ENCODE results near the gene LPCAT3. TPM values are rescaled to one million over a fixed set of nuclear protein-coding genes. Genes with fewer than 3 reads are reported as not detected.

LPCAT3 gene
- total RNA-seq, 4 donors from 2014 or later = 27.5 to 46.3 (median 32.7) TPM

GRCh38 chr12:6937481-6938352 is 80.6 kb downstream of the LPCAT3 start:
- DNase-seq = peak; percentile 67
- Histone ChIP-seq H3K9me3 (no peaks in the 10 kb centered on the region), H3K27ac (peak overlapping the region; percentile 88 to 96 (median 94)), H3K4me1 (peaks cover 24 to 86% (median 35%) of the 10 kb centered on the region in 3 donors), H3K27me3 (no peaks in the 10 kb centered on the region), H3K36me3 (peaks cover 19 to 74% (median 29%) of the 10 kb centered on the region in 3 donors), H3K4me3 (peak overlapping the region; percentile 47 to 79 (median 69))
- WGBS, 2 donors = 0% methylated on average over 3 to 15 of the region's 80 CpGs
- intact Hi-C loops (cut with DNase I) = no loop called here
- TF ChIP-seq CTCF (IDR thresholded peaks at IDR 0.05) = peak; percentile 88 to 98 (median 97)
- peak in 3 of 4 donors; percentile 29 to 82 (median 43) for TF ChIP-seq POLR2A (IDR thresholded peaks at IDR 0.05)

- Histone ChIP-seq H3K9me3 (no peaks in the 10 kb centered on the region), H3K4me3 (peak overlapping the region; percentile 47 to 79 (median 69)), H3K4me1 (peaks cover 23 to 87% (median 35%) of the 10 kb centered on the region in 3 donors), H3K36me3 (peaks cover 19 to 71% (median 29%) of the 10 kb centered on the region in 3 donors), H3K27ac (peak overlapping the region; percentile 88 to 96 (median 94)), H3K27me3 (no peaks in the 10 kb centered on the region)
- no peak for DNase-seq
- TF ChIP-seq POLR2A (IDR thresholded peaks at IDR 0.05) (no peak), CTCF (IDR thresholded peaks at IDR 0.05) (no peak)
- intact Hi-C loops (cut with DNase I) = no loop called here
- 34 to 66% methylated on average over 7 to 15 of the region's 36 CpGs for WGBS, 2 donors
Measured at GRCh38 chr12:6936636-6937480, 81.4 kb downstream of the LPCAT3 start.

- intact Hi-C loops (cut with DNase I) = no loop called here
- WGBS, 2 donors = 84 to 89% methylated on average over 2 to 3 of the region's 3 CpGs
- no peak overlapping the region for H3K4me3 ChIP-seq
- peaks cover 13 to 65% (median 24%) of the 10 kb centered on the region in 3 donors for H3K36me3 ChIP-seq
- no peak for DNase-seq
- no peak for TF ChIP-seq CTCF (IDR thresholded peaks at IDR 0.05)
- no peak for TF ChIP-seq POLR2A (IDR thresholded peaks at IDR 0.05)
- peak overlapping the region in 3 of 4 donors; percentile 93 to 96 (median 95) for H3K27ac ChIP-seq
- H3K4me1 ChIP-seq = peaks cover 23 to 87% (median 36%) of the 10 kb centered on the region in 3 donors
- no peaks in the 10 kb centered on the region for H3K27me3 ChIP-seq
- H3K9me3 ChIP-seq = no peaks in the 10 kb centered on the region
Measured at GRCh38 chr12:6936194-6936635, 82.1 kb downstream of the LPCAT3 start.

- Histone ChIP-seq H3K27me3 (no peaks in the 10 kb centered on the region), H3K9me3 (no peaks in the 10 kb centered on the region), H3K27ac (peak overlapping the region in 3 of 4 donors; percentile 93 to 96 (median 95)), H3K4me1 (peaks cover 27 to 87% (median 42%) of the 10 kb centered on the region in 3 donors), H3K36me3 (peaks cover 13 to 58% (median 18%) of the 10 kb centered on the region in 3 donors), H3K4me3 (no peak overlapping the region)
- intact Hi-C loops (cut with DNase I) = no loop called here
- no peak for DNase-seq
- TF ChIP-seq POLR2A (IDR thresholded peaks at IDR 0.05) = no peak
- TF ChIP-seq CTCF (IDR thresholded peaks at IDR 0.05) = no peak
- 52 to 61% methylated on average over 11 to 14 of the region's 14 CpGs for whole genome bisulfite sequencing, 2 donors
Measured at GRCh38 chr12:6935371-6936193, 82.7 kb downstream of the LPCAT3 start.
